Panc1 (cell line): ENCODE data around the gene ABCC8. TPM values are rescaled to one million over a fixed set of nuclear protein-coding genes. Genes with fewer than 3 reads are reported as not detected.
A peak's percentile ranks its signal among the peaks of the same experiment; 100 is the strongest.

Experiments used
- ATAC-seq: fragments of 200-7000 bp; cut with Tn5 transposase; 2 replicates; pipeline ENCODE4 v1.9.1; 2020; ENCODE audit warnings: mild to moderate bottlenecking, moderate library complexity
- BruUV-seq: library from RNA; stranded (reverse); fragments of 400-500 nt; replicated peaks from 2 replicates; lab custom pipeline; 2021; lab: Mats Ljungman, UMichigan
- CTCF ChIA-PET: fragments of 300-600 bp; sonication (Branson Sonifier 250); formaldehyde crosslinking; loops from one replicate; lab custom pipeline; 2022; ENCODE audit warnings: antibody characterized with exemption; lab: Charles Lee
- POLR2A ChIA-PET: fragments of 300-600 bp; sonication (Branson Sonifier 250); formaldehyde crosslinking; loops from one replicate; lab custom pipeline; 2022; ENCODE audit warnings: antibody characterized with exemption; lab: Charles Lee
- DNase-seq: peaks from one replicate; pipeline ENCODE4 v3.0.0-alpha.2; 2010; ENCODE audit warnings: low read depth, low spot score
- H3K27ac ChIP-seq: 2 replicates; pipeline ENCODE4 v1.5.1; 2011; ENCODE audit warnings: mild to moderate bottlenecking, low read length, inconsistent platforms
- H3K27me3 ChIP-seq: fragments of 200-500 bp; sonication (Bioruptor generic); 2 replicates; pipeline ENCODE4 v1.6.0; 2014; ENCODE audit warnings: low read length, inconsistent platforms; ENCODE audit not compliant: control insufficient read depth, insufficient read depth
- H3K36me3 ChIP-seq: fragments of 200-500 bp; sonication (Bioruptor generic); 2 replicates; pipeline ENCODE4 v1.5.1; 2014; ENCODE audit warnings: inconsistent platforms, mild to moderate bottlenecking, low read length, moderate library complexity; ENCODE audit not compliant: control insufficient read depth, insufficient read depth
- H3K4me1 ChIP-seq: 2 replicates; pipeline ENCODE4 v1.5.1; 2011; ENCODE audit warnings: inconsistent platforms, mild to moderate bottlenecking, low read length, moderate library complexity; ENCODE audit not compliant: control insufficient read depth, insufficient read depth
- H3K4me3 ChIP-seq, 2 experiments: 2 replicates each; pipeline ENCODE4 v1.5.1; 2011 to 2012; ENCODE audit warnings: low read depth in 2 of 2, low read length in 2 of 2, mild to moderate bottlenecking in 2 of 2, inconsistent platforms in 1 of 2, moderate library complexity in 1 of 2
- H3K9me3 ChIP-seq: fragments of 200-500 bp; sonication (Bioruptor generic); 2 replicates; pipeline ENCODE4 v1.5.1; 2014; ENCODE audit warnings: low read depth, mild to moderate bottlenecking, inconsistent platforms, low read length, moderate library complexity; ENCODE audit not compliant: control insufficient read depth, insufficient read depth
- CTCF ChIP-seq: fragments of 450-650 bp; IDR thresholded peaks from 2 replicates; pipeline ENCODE4 v1.5.1; 2017; ENCODE audit warnings: mild to moderate bottlenecking
- POLR2AphosphoS5 ChIP-seq: IDR thresholded peaks from 2 replicates; pipeline ENCODE4 v1.6.1; 2012; ENCODE audit warnings: mild to moderate bottlenecking, low read depth, low read length, moderate library complexity
- REST ChIP-seq, 2 experiments: IDR thresholded peaks; 2 replicates each; pipeline ENCODE4 v1.6.1; 2011 to 2012; ENCODE audit warnings: low read depth in 2 of 2, control low read depth in 1 of 2, low read length in 1 of 2, mild to moderate bottlenecking in 1 of 2, moderate library complexity in 1 of 2; ENCODE audit not compliant: insufficient read depth in 1 of 2
- SIN3A ChIP-seq: IDR thresholded peaks from 2 replicates; pipeline ENCODE4 v1.6.1; 2012; ENCODE audit warnings: low read depth, mild to moderate bottlenecking, low read length, moderate library complexity, borderline replicate concordance; ENCODE audit not compliant: insufficient read depth
- TCF7L2 ChIP-seq: IDR thresholded peaks from 2 replicates; pipeline ENCODE4 v1.6.1; 2011; ENCODE audit warnings: mild to moderate bottlenecking, low read depth, low read length, inconsistent platforms
- in situ Hi-C: cut with HindIII; loops from 2 replicates; pipeline ENCODE4 v1.10.0; 2016; ENCODE audit warnings: low sequenced_read_pairs, low pct_unique_long_range_greater_than_20kb
- intact Hi-C: fragments of 100-400 bp; cut with micrococcal nuclease; formaldehyde crosslinking; loops from one replicate; pipeline ENCODE4 v1.10.0; 2022; ENCODE audit not compliant: unreplicated experiment
- total RNA-seq: library from RNA; stranded (reverse); gene quantifications from one replicate; pipeline ENCODE4 v1.2.1, GENCODE V29; 2021; ENCODE audit not compliant: unreplicated experiment

Gene ABCC8
- total RNA-seq, 1 experiment from 2014 or later: 0.18 TPM

GRCh38 chr11:17391493-17392355, 84.9 kb downstream of the ABCC8 start:
- no peak overlapping the region for H3K27ac ChIP-seq
- in situ Hi-C loops: no loop called here
- no peaks in the 10 kb centered on the region for H3K27me3 ChIP-seq
- no TSS peak for BruUV-seq
- POLR2A ChIA-PET: interaction anchor here (0.5 kb wide), 1 partner anchor 111 kb away, joined by 3 read pairs; no protein-coding TSS in a partner anchor
- H3K4me3 ChIP-seq: no peak overlapping the region
- no peaks in the 10 kb centered on the region for H3K4me1 ChIP-seq
- H3K36me3 ChIP-seq: no peaks in the 10 kb centered on the region; the same call in 1 of the 2 replicates
- intact Hi-C loops: no loop called here
- TF ChIP-seq CTCF (no peak), REST (IDR thresholded peaks at IDR 0.05; ENCODE audit: insufficient read depth in 1 of 2, low read depth in 2 of 2, low read length in 1 of 2) (no peak), SIN3A (no peak), POLR2AphosphoS5 (no peak), TCF7L2 (no peak)
- DNase-seq (no peak), ATAC-seq (no peak)
- no peaks in the 10 kb centered on the region for H3K9me3 ChIP-seq
- CTCF ChIA-PET: no interaction called here

- no peak for TF ChIP-seq REST (IDR thresholded peaks at IDR 0.05; ENCODE audit: insufficient read depth in 1 of 2, low read depth in 2 of 2, low read length in 1 of 2)
- no peak for TF ChIP-seq CTCF
- TF ChIP-seq POLR2AphosphoS5: no peak
- TF ChIP-seq SIN3A: no peak
- TF ChIP-seq TCF7L2: no peak
- intact Hi-C loops: no loop called here
- no peaks in the 10 kb centered on the region for H3K9me3 ChIP-seq
- H3K4me3 ChIP-seq: peak overlapping the region; percentile 46 to 57; a peak in 3 of 4 replicates
- no peaks in the 10 kb centered on the region; the same call in 1 of the 2 replicates for H3K36me3 ChIP-seq
- no peak for ATAC-seq
- POLR2A ChIA-PET: no interaction called here
- H3K4me1 ChIP-seq: no peaks in the 10 kb centered on the region
- in situ Hi-C loops: no loop called here
- no peak for DNase-seq
- H3K27me3 ChIP-seq: no peaks in the 10 kb centered on the region
- CTCF ChIA-PET: no interaction called here
- BruUV-seq: no TSS peak
- H3K27ac ChIP-seq: no peak overlapping the region
Measured at GRCh38 chr11:17389957-17390649, 86.5 kb downstream of the ABCC8 start.
